ENCODE data around the gene PDE2A. TPM values are rescaled to one million over a fixed set of nuclear protein-coding genes. Genes with fewer than 3 reads are reported as not detected.

The PDE2A gene
- total RNA-seq = under 1 TPM; 0.67 to 0.75 TPM

GRCh38 chr11:72673943-72674828 lies at the start of gene PDE2A:
PDE2A (minus strand) TSS chr11:72674422; CDS start chr11:72674207, 215 bp downstream.
- H3K27ac Mint-ChIP-seq = no peak within 1 kb of the TSS

GRCh38 chr11:72723508-72723907 lies 49.3 kb upstream of the PDE2A start:
- CTCF ChIA-PET = interaction anchor here (1.1 to 8.8 kb wide), 6 partner anchors 9 to 455 kb away, joined by 3 to 121 read pairs (median 6); partner anchors contain the start of gene STARD10
- no peaks in the 10 kb centered on the region for H3K9me3 Mint-ChIP-seq (ENCODE audit: low read depth)
- ATAC-seq (no peak), DNase-seq (no peak)
- H3K36me3 Mint-ChIP-seq = peaks cover 4% of the 10 kb centered on the region
- H3K4me3 Mint-ChIP-seq = no peak overlapping the region
- H3K27ac Mint-ChIP-seq = peak overlapping the region; percentile 71
- no peaks in the 10 kb centered on the region for H3K27me3 Mint-ChIP-seq
- peaks cover 53% of the 10 kb centered on the region for H3K4me1 Mint-ChIP-seq

More at GRCh38 chr11:72673943-72674828, at the start of gene PDE2A:
- no peak for DNase-seq
- H3K9me3 Mint-ChIP-seq (ENCODE audit: low read depth) = no peaks in the 10 kb centered on the region
- peaks cover 82% of the 10 kb centered on the region for H3K27me3 Mint-ChIP-seq
- ATAC-seq = no peak
- CTCF ChIA-PET = interaction anchor here (6.5 to 15.9 kb wide), 2 partner anchors 11 to 86 kb away, joined by 43 to 203 read pairs; no protein-coding TSS in a partner anchor
- H3K4me3 Mint-ChIP-seq = no peak within 1 kb of the TSS
- no peaks in the 10 kb centered on the region for H3K36me3 Mint-ChIP-seq
- peaks cover 14% of the 10 kb centered on the region for H3K4me1 Mint-ChIP-seq

- H3K4me3 Mint-ChIP-seq = peak overlapping the region; percentile 99
- H3K9me3 Mint-ChIP-seq (ENCODE audit: low read depth) = no peaks in the 10 kb centered on the region
- peak; percentile 93 for DNase-seq
- H3K4me1 Mint-ChIP-seq = peaks cover 59% of the 10 kb centered on the region
- ATAC-seq = peak; percentile 92
- H3K27ac Mint-ChIP-seq = peak overlapping the region; percentile 99
- no peaks in the 10 kb centered on the region for H3K27me3 Mint-ChIP-seq
- H3K36me3 Mint-ChIP-seq = peaks cover 6% of the 10 kb centered on the region
- CTCF ChIA-PET = interaction anchor here (0.7 to 8.8 kb wide), 8 partner anchors 23 to 457 kb away, joined by 3 to 121 read pairs (median 5); partner anchors contain the start of gene STARD10
These were observed 48.0 kb upstream of the PDE2A start for GRCh38 chr11:72722050-72722748.

- H3K9me3 Mint-ChIP-seq (ENCODE audit: low read depth) = no peaks in the 10 kb centered on the region
These were observed 47.4 kb upstream of the PDE2A start for GRCh38 chr11:72721689-72722049.

GRCh38 chr11:72721276-72721675 lies 47.1 kb upstream of the PDE2A start:
- Mint-ChIP-seq H3K27ac (peak overlapping the region; percentile 99), H3K9me3 (ENCODE audit: low read depth) (no peaks in the 10 kb centered on the region), H3K27me3 (no peaks in the 10 kb centered on the region), H3K4me1 (peaks cover 61% of the 10 kb centered on the region), H3K4me3 (peak overlapping the region; percentile 99), H3K36me3 (peaks cover 8% of the 10 kb centered on the region)
- DNase-seq (no peak), ATAC-seq (no peak)
- CTCF ChIA-PET = interaction anchor here (0.9 to 8.6 kb wide), 4 partner anchors 22 to 287 kb away, joined by 3 to 63 read pairs (median 3); partner anchors contain the start of gene CLPB

More at GRCh38 chr11:72721689-72722049, 47.4 kb upstream of the PDE2A start:
- ATAC-seq = peak; percentile 34
- H3K27ac Mint-ChIP-seq = peak overlapping the region; percentile 99
- peak overlapping the region; percentile 99 for H3K4me3 Mint-ChIP-seq
- peak; percentile 68 for DNase-seq
- H3K36me3 Mint-ChIP-seq = peaks cover 8% of the 10 kb centered on the region
- H3K27me3 Mint-ChIP-seq = no peaks in the 10 kb centered on the region
- peaks cover 61% of the 10 kb centered on the region for H3K4me1 Mint-ChIP-seq
- CTCF ChIA-PET = interaction anchor here (1.0 to 8.8 kb wide), 7 partner anchors 22 to 457 kb away, joined by 3 to 121 read pairs (median 6); partner anchors contain the start of gene STARD10

GRCh38 chr11:72720784-72721183 lies 46.6 kb upstream of the PDE2A start:
- DNase-seq = no peak
- ATAC-seq = no peak
- no peaks in the 10 kb centered on the region for H3K27me3 Mint-ChIP-seq
- peak overlapping the region; percentile 99 for H3K4me3 Mint-ChIP-seq
- H3K9me3 Mint-ChIP-seq (ENCODE audit: low read depth) = no peaks in the 10 kb centered on the region
- H3K36me3 Mint-ChIP-seq = peaks cover 8% of the 10 kb centered on the region
- H3K4me1 Mint-ChIP-seq = peaks cover 61% of the 10 kb centered on the region
- CTCF ChIA-PET = interaction anchor here (0.6 to 8.6 kb wide), 6 partner anchors 14 to 457 kb away, joined by 3 to 63 read pairs (median 3); partner anchors contain the start of genes CLPB and STARD10
- H3K27ac Mint-ChIP-seq = peak overlapping the region; percentile 99

GRCh38 chr11:72720047-72720446 lies 45.8 kb upstream of the PDE2A start:
- no peaks in the 10 kb centered on the region for H3K27me3 Mint-ChIP-seq
- DNase-seq (no peak), ATAC-seq (no peak)
- peaks cover 55% of the 10 kb centered on the region for H3K4me1 Mint-ChIP-seq
- H3K36me3 Mint-ChIP-seq = peaks cover 6% of the 10 kb centered on the region
- no peaks in the 10 kb centered on the region for H3K9me3 Mint-ChIP-seq (ENCODE audit: low read depth)
- CTCF ChIA-PET = interaction anchor here (0.6 to 8.6 kb wide), 5 partner anchors 15 to 458 kb away, joined by 3 to 63 read pairs (median 3); partner anchors contain the start of gene STARD10
- H3K4me3 Mint-ChIP-seq = peak overlapping the region; percentile 99
- H3K27ac Mint-ChIP-seq = peak overlapping the region; percentile 99

GRCh38 chr11:72719551-72719950 lies 45.3 kb upstream of the PDE2A start:
- Mint-ChIP-seq H3K27me3 (no peaks in the 10 kb centered on the region), H3K9me3 (ENCODE audit: low read depth) (no peaks in the 10 kb centered on the region), H3K4me1 (peaks cover 58% of the 10 kb centered on the region), H3K27ac (peak overlapping the region; percentile 99), H3K36me3 (peaks cover 6% of the 10 kb centered on the region), H3K4me3 (peak overlapping the region; percentile 99)
- ATAC-seq = no peak
- DNase-seq = no peak
- CTCF ChIA-PET = interaction anchor here (1.7 kb wide), 1 partner anchor 458 kb away, joined by 3 read pairs; no protein-coding TSS in a partner anchor

- no peak overlapping the region for H3K27ac Mint-ChIP-seq
- no peak for DNase-seq
- CTCF ChIA-PET = interaction anchor here (1.7 kb wide), 1 partner anchor 458 kb away, joined by 3 read pairs; no protein-coding TSS in a partner anchor
These were observed 44.9 kb upstream of the PDE2A start for GRCh38 chr11:72719144-72719543.

GRCh38 chr11:72718101-72718501 lies 43.9 kb upstream of the PDE2A start:
- ATAC-seq = no peak
- DNase-seq = no peak
- Mint-ChIP-seq H3K9me3 (ENCODE audit: low read depth) (no peaks in the 10 kb centered on the region), H3K4me1 (peaks cover 52% of the 10 kb centered on the region), H3K27me3 (no peaks in the 10 kb centered on the region), H3K27ac (no peak overlapping the region), H3K4me3 (no peak overlapping the region), H3K36me3 (peaks cover 6% of the 10 kb centered on the region)
- CTCF ChIA-PET = no interaction called here

More at GRCh38 chr11:72719144-72719543, 44.9 kb upstream of the PDE2A start:
- no peaks in the 10 kb centered on the region for H3K9me3 Mint-ChIP-seq (ENCODE audit: low read depth)
- no peaks in the 10 kb centered on the region for H3K27me3 Mint-ChIP-seq
- peaks cover 6% of the 10 kb centered on the region for H3K36me3 Mint-ChIP-seq
- H3K4me1 Mint-ChIP-seq = peaks cover 60% of the 10 kb centered on the region
- no peak for ATAC-seq
- no peak overlapping the region for H3K4me3 Mint-ChIP-seq

GRCh38 chr11:72716788-72717435 lies 42.7 kb upstream of the PDE2A start:
- ATAC-seq (no peak), DNase-seq (no peak)
- H3K27me3 Mint-ChIP-seq = no peaks in the 10 kb centered on the region
- no peak overlapping the region for H3K4me3 Mint-ChIP-seq
- CTCF ChIA-PET = interaction anchor here (0.9 to 1.3 kb wide), 2 partner anchors 8 to 18 kb away, joined by 4 to 5 read pairs; no protein-coding TSS in a partner anchor
- H3K9me3 Mint-ChIP-seq (ENCODE audit: low read depth) = no peaks in the 10 kb centered on the region
- H3K27ac Mint-ChIP-seq = no peak overlapping the region
- H3K4me1 Mint-ChIP-seq = peaks cover 44% of the 10 kb centered on the region
- H3K36me3 Mint-ChIP-seq = peaks cover 6% of the 10 kb centered on the region

- DNase-seq (no peak), ATAC-seq (no peak)
- Mint-ChIP-seq H3K36me3 (peaks cover 6% of the 10 kb centered on the region), H3K4me1 (peaks cover 42% of the 10 kb centered on the region), H3K27ac (peak overlapping the region; percentile 31), H3K4me3 (no peak overlapping the region), H3K9me3 (ENCODE audit: low read depth) (no peaks in the 10 kb centered on the region), H3K27me3 (no peaks in the 10 kb centered on the region)
- CTCF ChIA-PET = interaction anchor here (0.9 to 1.3 kb wide), 2 partner anchors 9 to 18 kb away, joined by 4 to 5 read pairs; no protein-coding TSS in a partner anchor
These were observed 42.1 kb upstream of the PDE2A start for GRCh38 chr11:72716290-72716689.

Measured in activated CD8-positive, alpha-beta memory T cell treated with anti-CD3 and anti-CD28 coated beads, Interleukin-2, amount 10 ng/mL, durations not matched to agents 7 days and 5 days (primary cell).